GM18498 (cell line): ENCODE measurements around the gene MISP.
"Not testable (repeated sequence)": the region's sequence is repeated elsewhere in the genome, so short reads cannot be mapped to it uniquely, and the experiment has no call there.

Experiments used
- ATAC-seq: cut with Tn5 transposase; IDR thresholded peaks from one replicate; pipeline ENCODE4 v1.9.1; 2021; ENCODE audit warnings: mild to moderate bottlenecking, moderate library complexity; ENCODE audit not compliant: unreplicated experiment

The MISP gene

DNA sequence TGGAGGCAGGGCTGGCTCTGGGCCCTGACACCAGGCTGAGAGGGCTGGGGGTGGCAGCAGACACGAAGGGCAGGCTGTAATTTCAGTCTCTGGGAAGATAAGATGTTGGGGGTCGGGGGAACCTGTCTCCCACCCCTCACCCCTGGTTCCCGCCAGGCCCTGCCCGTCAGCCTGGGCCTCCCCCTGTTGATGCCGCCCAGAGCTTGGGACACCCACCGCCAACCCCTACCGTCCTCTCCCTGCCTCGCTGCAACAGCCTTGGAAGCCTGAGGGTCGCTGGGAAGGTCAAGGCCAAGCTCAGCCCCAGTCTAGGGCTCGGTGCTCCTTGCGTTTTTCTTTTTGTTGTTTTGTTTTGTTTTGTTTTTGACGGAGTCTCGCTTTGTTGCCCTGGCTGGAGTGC, 27.7 kb upstream of the MISP start:
- no peak for ATAC-seq

DNA sequence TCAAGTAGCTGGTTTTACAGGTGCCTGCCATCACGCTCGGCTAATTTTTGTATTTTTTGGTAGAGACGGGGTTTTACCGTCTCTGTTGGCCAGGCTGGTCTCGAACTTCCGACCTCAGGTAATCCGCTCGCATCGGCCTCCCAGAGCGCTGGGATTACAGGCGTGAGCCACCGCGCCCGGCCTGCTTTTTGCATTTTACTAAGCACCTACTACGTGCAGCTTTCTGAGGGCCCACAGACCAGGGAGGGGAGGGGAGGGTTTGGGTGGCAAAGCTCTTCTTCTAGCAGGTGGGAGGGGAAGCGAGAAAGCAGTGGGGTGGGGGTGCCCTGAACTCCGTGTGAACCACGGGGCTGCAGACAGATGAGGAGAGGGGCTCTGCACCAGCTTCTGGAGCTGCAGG, 27.2 kb upstream of the MISP start:
- no peak for ATAC-seq

- ATAC-seq = no peak
Observed at GRCh38 chr19:725461-726089, 25.3 kb upstream of the MISP start.

- no peak for ATAC-seq
Observed at GRCh38 chr19:726993-727956, 23.6 kb upstream of the MISP start.

- ATAC-seq = no peak
Observed at GRCh38 chr19:728011-728410, 22.9 kb upstream of the MISP start.

DNA sequence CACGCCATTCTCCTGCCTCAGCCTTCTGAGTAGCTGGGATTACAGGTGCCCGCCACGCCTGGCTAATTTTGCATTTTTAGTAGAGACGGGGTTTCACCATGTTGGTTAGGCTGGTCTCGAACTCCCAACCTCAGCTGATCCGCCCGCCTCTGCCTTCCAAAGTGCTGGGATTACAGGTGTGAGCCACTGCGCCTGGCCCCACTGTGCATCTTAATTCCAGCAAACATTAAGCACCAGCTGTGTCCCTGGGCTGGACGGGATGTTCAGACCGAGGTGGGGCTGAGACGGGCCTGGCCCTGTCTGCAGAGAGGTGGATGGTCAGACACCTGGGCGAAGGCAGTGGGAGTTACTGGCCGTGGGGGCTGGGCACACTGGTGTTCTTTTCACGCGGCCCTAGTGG, 21.3 kb upstream of the MISP start:
- not testable (repeated sequence) for ATAC-seq

DNA sequence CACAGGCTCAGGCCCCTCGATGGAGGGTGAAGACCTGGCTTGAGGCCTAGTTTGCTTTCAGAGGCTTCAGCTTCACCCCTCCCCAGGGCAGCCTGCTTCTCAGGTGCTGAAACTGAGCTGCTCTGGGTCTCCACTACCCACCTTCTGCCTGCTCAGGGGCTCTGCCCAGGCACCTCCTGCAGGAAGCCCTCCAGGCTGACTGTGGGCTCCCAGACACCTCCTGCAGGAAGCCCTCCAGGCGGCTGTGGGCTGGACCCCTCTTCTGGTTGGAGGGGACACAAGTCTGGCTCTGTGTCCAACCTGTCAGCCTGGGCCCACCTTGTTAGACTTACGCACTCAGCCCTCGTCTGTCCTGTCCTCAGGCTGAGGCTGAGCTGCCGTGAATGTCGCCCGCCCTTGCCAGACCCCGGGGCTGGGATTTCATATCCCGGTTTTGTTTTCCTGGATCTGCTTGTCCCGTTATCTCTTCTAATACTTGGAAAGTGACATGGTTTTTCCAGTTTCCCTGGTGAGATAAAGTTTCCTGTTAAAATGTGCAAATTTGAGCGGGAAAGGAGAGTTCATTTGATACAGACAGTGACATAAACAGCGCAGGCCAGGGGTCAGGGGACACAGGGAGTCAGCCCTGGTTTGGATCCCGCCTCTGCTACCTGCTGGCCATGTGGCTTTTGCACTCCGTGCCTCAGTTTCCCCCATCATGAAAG, 20.8 kb upstream of the MISP start:
- no peak for ATAC-seq

DNA sequence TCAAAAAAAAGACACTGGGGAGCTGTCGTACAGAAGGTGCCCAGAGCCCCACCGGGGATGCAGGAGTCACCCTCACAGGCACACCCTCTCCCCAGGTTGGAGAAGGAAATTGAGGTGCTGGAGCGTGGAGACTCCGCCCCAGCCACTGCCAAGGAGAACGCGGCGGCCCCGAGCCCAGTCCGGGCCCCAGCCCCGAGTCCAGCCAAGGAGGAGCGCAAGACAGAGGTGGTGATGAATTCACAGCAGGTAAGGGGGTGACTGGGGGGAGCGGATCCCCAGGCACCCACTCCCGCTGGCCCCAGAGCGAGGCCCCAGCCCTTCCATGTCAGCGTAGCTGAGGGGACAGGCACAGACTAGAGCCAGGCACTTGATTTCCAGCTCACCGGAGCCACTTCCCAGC, 19.9 kb upstream of the MISP start:
- ATAC-seq = no peak

DNA sequence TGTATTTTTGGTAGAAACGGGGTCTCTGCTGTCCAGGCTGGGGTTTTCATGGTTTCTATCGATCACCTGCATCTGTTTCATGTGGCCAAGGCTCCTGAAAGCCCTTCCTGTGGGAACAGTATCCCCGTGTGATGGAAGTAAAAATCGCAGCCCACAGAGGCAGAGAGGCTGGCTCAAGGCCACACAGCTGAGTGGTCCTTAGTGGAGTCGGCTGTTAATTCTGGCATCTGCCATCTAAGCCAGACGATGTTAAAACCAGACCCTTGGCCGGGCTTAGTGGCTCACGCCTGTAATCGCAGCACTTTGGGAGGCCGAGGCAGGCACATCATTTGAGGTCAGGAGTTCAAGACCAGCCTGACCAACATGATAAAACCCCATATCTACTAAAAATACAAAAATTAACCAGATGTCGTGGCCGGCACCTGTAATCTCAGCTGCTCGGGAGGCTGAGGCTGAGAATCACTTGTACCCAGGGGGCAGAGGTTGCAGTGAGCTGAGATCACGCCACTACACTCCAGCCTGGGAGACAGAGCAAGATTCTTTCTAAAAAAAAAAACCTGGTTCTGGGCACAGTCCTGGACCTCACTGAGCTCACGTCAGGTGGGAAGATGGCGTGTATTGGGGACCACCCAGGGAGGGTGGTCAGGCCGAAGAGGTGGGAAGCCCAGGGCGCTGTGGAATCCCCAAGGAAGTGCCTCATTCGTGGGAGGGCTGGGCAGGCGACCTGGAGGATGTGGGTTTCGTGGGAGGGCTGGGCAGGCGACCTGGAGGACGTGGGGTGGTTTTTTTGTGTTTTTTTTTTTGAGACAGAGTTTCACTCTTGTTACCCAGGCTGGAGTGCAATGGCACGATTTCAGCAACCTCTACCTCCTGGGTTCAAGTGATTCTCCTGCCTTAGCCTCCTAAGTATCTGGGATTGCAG, 18.5 kb upstream of the MISP start:
- no peak for ATAC-seq

DNA sequence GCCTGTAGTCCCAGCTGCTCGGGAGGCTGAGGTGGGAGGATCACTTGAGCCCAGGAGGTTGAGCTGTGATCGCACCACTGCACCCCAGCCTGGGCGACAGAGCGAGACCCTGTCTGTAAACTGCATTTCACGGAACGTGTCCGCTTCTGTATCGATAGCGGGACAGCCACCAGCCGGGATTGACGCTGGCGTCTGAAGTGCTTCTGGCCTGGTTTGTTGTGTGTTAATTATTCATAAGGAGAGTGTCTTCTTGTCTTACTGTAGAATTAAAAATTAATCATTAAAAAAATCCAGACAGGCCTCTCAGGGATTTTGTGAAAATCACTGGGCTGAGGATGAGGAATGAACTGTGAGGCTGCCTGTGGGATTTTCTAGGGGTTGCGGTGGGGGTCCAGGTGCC, 16.2 kb upstream of the MISP start:
- ATAC-seq = no peak

DNA sequence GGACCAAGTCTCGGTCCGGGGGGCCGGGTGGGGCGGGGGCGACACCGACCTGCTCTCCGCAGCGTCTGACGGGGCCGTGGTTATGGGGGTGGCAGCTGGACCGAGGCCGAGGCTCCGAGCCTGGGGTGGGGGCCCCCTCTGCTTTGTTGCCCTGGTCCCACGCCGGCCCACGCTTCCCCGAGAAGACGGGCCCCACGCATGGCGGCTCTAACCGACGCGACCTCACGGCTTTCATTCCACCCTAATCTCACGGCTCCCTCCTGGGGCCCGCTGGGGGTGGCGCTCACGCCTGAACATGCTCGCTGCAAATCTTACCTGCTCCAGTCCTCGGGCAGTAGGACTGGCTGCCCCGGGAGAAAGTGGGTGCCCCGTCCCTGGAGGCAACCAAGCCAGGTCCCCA, 14.8 kb upstream of the MISP start:
- no peak for ATAC-seq

DNA sequence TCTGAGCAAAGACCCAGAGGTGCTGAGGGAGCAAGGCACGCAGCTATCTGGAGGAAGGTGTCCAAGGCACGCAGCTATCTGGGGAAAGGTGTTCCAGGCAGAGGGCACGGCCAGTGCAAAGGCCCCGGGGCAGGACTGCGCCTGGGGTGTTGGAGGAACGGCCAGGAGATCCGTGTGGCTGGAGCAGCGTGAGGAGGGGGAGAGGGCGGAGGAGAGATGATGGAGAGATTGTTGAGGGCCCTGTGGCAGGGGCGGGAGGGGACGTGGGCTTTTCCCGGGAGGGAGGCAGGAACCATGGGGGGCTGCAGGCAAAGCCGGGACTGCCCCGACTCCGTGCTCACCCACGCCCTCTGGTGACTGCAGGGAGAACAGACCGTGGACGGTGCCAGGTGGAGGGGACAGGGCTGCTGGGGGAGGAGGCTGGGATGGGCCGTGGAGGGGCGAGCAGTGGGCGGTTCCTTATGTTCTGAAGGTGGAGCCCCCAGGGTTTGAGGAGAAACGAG, 13.3 kb upstream of the MISP start:
- ATAC-seq = no peak

DNA sequence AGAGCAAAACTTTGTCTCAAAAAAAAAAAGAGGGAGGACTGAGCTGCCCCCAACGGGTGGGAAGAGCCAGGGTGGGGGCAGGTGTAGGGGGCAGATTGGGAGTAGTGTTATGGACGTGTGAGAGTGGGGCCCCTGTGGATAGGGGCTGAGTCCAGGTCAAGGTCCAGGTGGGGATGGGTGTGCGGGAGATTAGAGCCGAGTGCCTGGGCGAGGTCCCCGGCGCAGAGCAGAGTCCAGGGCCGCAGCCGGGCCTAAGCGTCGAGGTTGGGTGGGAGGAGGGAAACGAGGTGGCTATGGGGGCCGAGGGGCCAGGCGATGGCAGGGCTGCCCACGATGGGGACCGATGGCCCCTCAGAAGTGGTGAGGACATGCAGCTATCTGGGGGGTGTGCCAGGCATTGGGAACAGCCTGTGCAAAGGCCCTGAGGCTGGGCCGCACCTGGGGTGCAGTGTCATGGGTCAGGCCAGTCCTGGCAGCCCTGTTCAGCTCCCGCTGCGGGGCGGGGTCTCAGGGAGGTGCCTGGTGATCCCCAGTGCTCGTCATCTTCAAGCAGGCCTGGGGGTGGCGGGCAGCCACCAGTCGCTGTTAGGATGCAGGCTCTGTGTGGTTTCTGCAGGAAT, 12.3 kb upstream of the MISP start:
- no peak for ATAC-seq

DNA sequence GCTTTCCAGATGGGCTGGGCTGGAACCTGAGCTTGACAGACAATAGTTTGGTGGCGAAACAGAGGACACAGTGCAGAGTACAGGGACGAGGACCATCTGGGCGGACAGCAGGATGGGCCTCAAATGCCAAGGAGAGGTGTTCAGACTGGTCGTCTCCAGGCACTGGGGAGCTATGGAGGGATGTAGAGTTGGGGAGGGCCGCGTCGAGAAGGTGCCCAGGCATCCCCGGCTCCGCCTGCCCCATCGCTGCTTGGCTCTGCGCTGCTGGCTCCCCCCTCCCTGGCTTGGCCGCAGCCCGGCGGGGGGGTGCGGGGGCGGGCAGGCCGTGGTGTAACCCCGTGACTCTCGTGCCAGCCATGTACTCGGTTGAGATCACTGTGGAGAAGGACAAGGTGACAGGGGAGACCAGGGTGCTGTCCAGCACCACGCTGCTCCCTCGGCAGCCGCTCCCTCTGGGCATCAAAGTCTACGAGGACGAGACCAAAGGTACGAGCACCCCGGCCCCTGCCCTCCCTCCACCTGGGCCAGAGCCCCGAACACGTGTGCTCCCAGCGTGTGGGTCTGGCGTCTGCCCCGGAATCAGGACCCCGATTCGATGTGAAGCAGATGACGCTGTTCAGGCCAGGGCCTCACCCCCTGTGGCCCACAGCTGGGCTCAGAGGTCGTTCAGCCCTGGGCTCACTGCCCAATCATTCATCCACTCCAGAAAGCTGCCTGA, 10.8 kb upstream of the MISP start:
- no peak for ATAC-seq

- not testable (repeated sequence) for ATAC-seq
Observed at GRCh38 chr19:740816-741505, 10.0 kb upstream of the MISP start.

DNA sequence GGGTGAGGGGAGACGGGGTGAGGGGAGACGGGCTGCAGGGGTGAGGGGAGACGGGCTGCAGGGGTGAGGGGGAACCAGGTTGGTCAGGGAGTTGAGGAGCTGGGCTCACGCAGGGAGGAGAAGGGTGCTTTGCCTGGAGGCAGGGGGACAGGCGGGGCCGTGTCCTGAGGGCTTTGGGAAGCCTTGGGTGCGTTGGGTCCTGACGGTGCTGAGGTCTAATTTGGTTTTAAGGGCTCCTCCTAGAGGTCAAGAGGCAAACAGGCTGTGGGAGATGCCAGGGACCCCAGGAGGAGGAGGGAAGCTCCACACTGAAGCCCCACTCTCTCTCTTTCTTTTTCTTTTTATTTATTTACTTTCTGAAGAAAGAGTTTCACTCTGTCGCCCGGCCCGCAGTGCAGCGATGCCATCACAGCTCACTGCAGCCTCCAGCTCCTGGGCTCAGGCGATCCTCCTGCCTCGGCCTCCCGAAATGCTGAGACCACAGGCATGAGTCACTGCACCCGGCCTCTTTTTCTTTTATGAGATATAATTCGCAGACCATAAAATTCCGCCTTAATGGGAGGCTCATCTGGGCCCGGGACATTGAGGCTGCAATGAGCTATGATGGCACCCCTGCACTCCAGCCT, 9.3 kb upstream of the MISP start:
- no peak for ATAC-seq

GRCh38 chr19:742540-743075, 8.3 kb upstream of the MISP start:
- ATAC-seq = no peak

DNA sequence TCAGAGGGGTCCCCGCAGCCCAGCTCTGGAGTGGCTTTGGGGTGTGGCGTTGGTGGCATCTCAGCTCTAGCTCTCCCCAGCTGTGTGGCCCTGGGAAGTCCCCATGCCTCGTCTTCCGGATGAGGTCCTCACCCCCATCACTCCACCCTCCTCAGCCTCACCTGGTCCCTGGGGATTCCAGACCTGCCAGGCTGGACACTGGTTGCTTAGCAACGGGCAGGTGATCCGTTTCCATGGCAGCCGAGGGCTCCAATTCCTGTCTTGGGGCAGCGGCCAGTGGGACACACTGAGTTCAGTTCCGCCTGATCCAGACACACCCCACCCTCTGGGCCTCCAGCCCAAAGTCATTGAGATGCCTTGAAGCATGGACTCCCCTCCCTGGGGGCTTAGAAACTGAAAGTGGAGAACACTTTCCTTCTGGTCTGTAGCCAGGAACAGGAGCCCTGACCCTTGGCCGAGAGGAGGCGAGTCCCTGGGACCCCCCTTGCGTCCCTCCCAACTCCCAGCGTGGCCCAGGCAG, 7.7 kb upstream of the MISP start:
- ATAC-seq = no peak
